IMR-90 (cell line): ENCODE data around the gene SBSN. TPM values are rescaled to one million over a fixed set of nuclear protein-coding genes. Genes with fewer than 3 reads are reported as not detected.

Source experiments
- ATAC-seq: fragments of 200-7000 bp; cut with Tn5 transposase; 2 replicates; pipeline ENCODE4 v1.9.1; 2020; ENCODE audit warnings: low read depth, mild to moderate bottlenecking, moderate library complexity
- BruUV-seq: library from RNA; stranded (reverse); fragments of 400-500 nt; replicated peaks from 2 replicates; lab custom pipeline; 2021; lab: Mats Ljungman, UMichigan
- CTCF ChIA-PET: fragments of 300-600 bp; formaldehyde crosslinking; extraction: SDS; loops from one replicate; lab custom pipeline; 2021; ENCODE audit warnings: antibody characterized with exemption; lab: Yijun Ruan, JAX
- POLR2A ChIA-PET: fragments of 300-600 bp; sonication (Branson Sonifier 250); formaldehyde crosslinking; loops from one replicate; lab custom pipeline; 2022; ENCODE audit warnings: antibody characterized with exemption; ENCODE audit not compliant: unreplicated experiment; lab: Charles Lee
- DNase-seq: peaks from one replicate; pipeline ENCODE4 v3.0.0; 2013
- H2AFZ ChIP-seq: replicated peaks from 2 replicates; pipeline ENCODE3; 2013; ENCODE audit warnings: low read length, mild to moderate bottlenecking; ENCODE audit not compliant: poor library complexity
- H2AK5ac ChIP-seq: 2 replicates; pipeline ENCODE4 v1.6.1; 2013; ENCODE audit warnings: low read depth, low read length, inconsistent platforms
- H2AK9ac ChIP-seq: replicated peaks from 2 replicates; pipeline ENCODE3; 2013; ENCODE audit warnings: mild to moderate bottlenecking, low read depth, low read length, moderate library complexity; ENCODE audit not compliant: poor library complexity
- H2BK120ac ChIP-seq: 2 replicates; pipeline ENCODE4 v1.6.1; 2013; ENCODE audit warnings: low read depth, low read length, inconsistent platforms
- H2BK15ac ChIP-seq: 3 replicates; pipeline ENCODE4 v1.6.1; 2013; ENCODE audit warnings: low read depth, low read length, inconsistent platforms
- H2BK20ac ChIP-seq: 2 replicates; pipeline ENCODE4 v1.6.1; 2013; ENCODE audit warnings: low read depth, mild to moderate bottlenecking, inconsistent platforms, low read length, moderate library complexity
- H2BK5ac ChIP-seq: 2 replicates; pipeline ENCODE4 v1.6.1; 2013; ENCODE audit warnings: mild to moderate bottlenecking, low read depth, low read length, inconsistent platforms; ENCODE audit not compliant: poor library complexity, severe bottlenecking
- H3K14ac ChIP-seq: replicated peaks from 2 replicates; pipeline ENCODE4 v1.6.1; 2013; ENCODE audit warnings: low read depth, low read length, inconsistent platforms
- H3K18ac ChIP-seq: 2 replicates; pipeline ENCODE4 v1.6.1; 2013; ENCODE audit warnings: low read depth, low read length, control low read depth
- H3K23ac ChIP-seq: 2 replicates; pipeline ENCODE4 v1.6.1; 2013; ENCODE audit warnings: low read depth, low read length, inconsistent platforms
- H3K27ac ChIP-seq: 2 replicates; pipeline ENCODE4 v1.5.1; 2013; ENCODE audit warnings: mild to moderate bottlenecking, control low read depth, low read length; ENCODE audit not compliant: insufficient read depth
- H3K27me3 ChIP-seq: 2 replicates; pipeline ENCODE4 v1.6.1; 2013; ENCODE audit warnings: low read length; ENCODE audit not compliant: control insufficient read depth, insufficient read depth
- H3K36me3 ChIP-seq: 2 replicates; pipeline ENCODE4 v1.6.1; 2013; ENCODE audit warnings: low read length, mixed read lengths; ENCODE audit not compliant: control insufficient read depth, insufficient read depth
- H3K4ac ChIP-seq: 2 replicates; pipeline ENCODE4 v1.6.1; 2013; ENCODE audit warnings: low read depth, low read length, inconsistent platforms
- H3K4me1 ChIP-seq: 2 replicates; pipeline ENCODE4 v1.6.1; 2013; ENCODE audit warnings: low read length, mixed read lengths; ENCODE audit not compliant: control insufficient read depth, insufficient read depth
- H3K4me2 ChIP-seq: 2 replicates; pipeline ENCODE4 v1.6.1; 2013; ENCODE audit warnings: low read depth, mild to moderate bottlenecking, control low read depth, low read length, moderate library complexity
- H3K4me3 ChIP-seq: 2 replicates; pipeline ENCODE4 v1.5.1; 2013; ENCODE audit warnings: low read depth, mild to moderate bottlenecking, control low read depth, low read length, moderate library complexity; ENCODE audit not compliant: insufficient read depth
- H3K56ac ChIP-seq: 2 replicates; pipeline ENCODE4 v1.6.1; 2013; ENCODE audit warnings: low read length, inconsistent platforms; ENCODE audit not compliant: insufficient read depth; ENCODE audit errors: extremely low read depth
- H3K79me1 ChIP-seq, 2 experiments: 2 replicates each; pipeline ENCODE4 v1.6.1; 2013; ENCODE audit warnings: low read length in 2 of 2, inconsistent platforms in 1 of 2, low read depth in 1 of 2
- H3K9ac ChIP-seq: 2 replicates; pipeline ENCODE4 v1.6.1; 2013; ENCODE audit warnings: low read depth, low read length, control low read depth
- H3K9me1 ChIP-seq: 2 replicates; pipeline ENCODE4 v1.6.1; 2013; ENCODE audit warnings: low read length, inconsistent platforms; ENCODE audit not compliant: insufficient read depth
- H3K9me3 ChIP-seq: 2 replicates; pipeline ENCODE4 v1.6.1; 2013; ENCODE audit warnings: low read length; ENCODE audit not compliant: control insufficient read depth, insufficient read depth
- H4K20me1 ChIP-seq: 2 replicates; pipeline ENCODE4 v1.6.1; 2013; ENCODE audit warnings: low read length, inconsistent platforms; ENCODE audit not compliant: insufficient read depth
- H4K5ac ChIP-seq: 2 replicates; pipeline ENCODE4 v1.6.1; 2013; ENCODE audit warnings: mild to moderate bottlenecking, low read depth, low read length, control low read depth
- H4K8ac ChIP-seq, 2 experiments: 2 replicates each; pipeline ENCODE4 v1.6.1; 2013; ENCODE audit warnings: low read depth in 2 of 2, low read length in 2 of 2, control low read depth in 1 of 2, inconsistent platforms in 1 of 2
- H4K91ac ChIP-seq: 2 replicates; pipeline ENCODE4 v1.6.1; 2013; ENCODE audit warnings: low read depth, low read length, inconsistent platforms; ENCODE audit not compliant: insufficient read depth
- CEBPB ChIP-seq: IDR thresholded peaks from 2 replicates; pipeline ENCODE4 v1.6.1; 2012; ENCODE audit warnings: low read depth, low read length, improper control_type of control experiment
- CHD1 ChIP-seq: IDR thresholded peaks from 2 replicates; pipeline ENCODE4 v1.6.1; 2012; ENCODE audit warnings: low read depth, low read length, improper control_type of control experiment
- FOS ChIP-seq: fragments of 150-350 bp; IDR thresholded peaks from 2 replicates; pipeline ENCODE4 v1.6.1; 2016; ENCODE audit warnings: low read depth, low read length
- MAFK ChIP-seq: IDR thresholded peaks from 2 replicates; pipeline ENCODE4 v1.6.1; 2012; ENCODE audit warnings: low read depth, low read length, improper control_type of control experiment
- MXI1 ChIP-seq: IDR thresholded peaks from 2 replicates; pipeline ENCODE4 v1.6.1; 2012; ENCODE audit warnings: low read depth, mild to moderate bottlenecking, low read length, moderate library complexity, borderline replicate concordance
- NFE2L2 ChIP-seq: fragments of 150-350 bp; IDR thresholded peaks from 2 replicates; pipeline ENCODE4 v1.6.1; 2016; ENCODE audit warnings: low read depth, mild to moderate bottlenecking, low read length
- POLR2A ChIP-seq: IDR thresholded peaks from 2 replicates; pipeline ENCODE4 v1.6.1; 2012; ENCODE audit warnings: mild to moderate bottlenecking, low read depth, low read length
- RAD21 ChIP-seq: IDR thresholded peaks from 2 replicates; pipeline ENCODE4 v1.6.1; 2012; ENCODE audit warnings: low read length, improper control_type of control experiment
- RFX5 ChIP-seq: IDR thresholded peaks from 2 replicates; pipeline ENCODE4 v1.8.0; 2012; ENCODE audit warnings: low read depth, mild to moderate bottlenecking, low read length, moderate library complexity
- SMC3 ChIP-seq: fragments of 150-350 bp; IDR thresholded peaks from 2 replicates; pipeline ENCODE4 v1.6.1; 2016; ENCODE audit warnings: low read depth, mild to moderate bottlenecking, antibody characterized with exemption, low read length, moderate library complexity
- WGBS, 2 experiments: methylation state at CpG; one replicate each; pipeline versions ENCODE4 v1.1.5 to v1.1.7; 2013; ENCODE audit warnings: missing lambda C conversion rate in 2 of 2; ENCODE audit not compliant: insufficient read length in 1 of 2; ENCODE audit errors: extremely low coverage in 2 of 2; 5-methylcytosine and 5-hydroxymethylcytosine counted together
- dilution Hi-C: fragments of 300-500 bp; cut with HindIII; formaldehyde crosslinking; loops from one replicate; pipeline ENCODE4 v1.14.3; 2018; ENCODE audit warnings: low sequenced_read_pairs; ENCODE audit not compliant: unreplicated experiment
- in situ Hi-C: fragments of 300-500 bp; cut with MboI; formaldehyde crosslinking; loops from 3 replicates; pipeline ENCODE4 v1.14.3; 2019; ENCODE audit warnings: low sequenced_read_pairs, inconsistent platforms, mixed read lengths
- intact Hi-C: fragments of 100-400 bp; cut with micrococcal nuclease; formaldehyde crosslinking; loops from 2 replicates; pipeline ENCODE4 v1.10.0; 2022
- polyA plus RNA-seq, 3 experiments: library from polyadenylated mRNA; depleted of rRNA; stranded (reverse); fragments of >200 nt; gene quantifications; 2 replicates each; pipeline ENCODE4 v1.2.3, GENCODE V29; 2012; ENCODE audit warnings: low replicate concordance in 1 of 3
- total RNA-seq: library from RNA; depleted of rRNA; stranded (reverse); fragments of >200 nt; gene quantifications from 2 replicates; pipeline ENCODE4 v1.2.3, GENCODE V29; 2012
- TF ChIP-seq, protein P1 (sequence below): fragments of 150-350 bp; IDR thresholded peaks from 2 replicates; pipeline ENCODE4 v1.6.1; 2016; ENCODE audit warnings: low read depth, mild to moderate bottlenecking, low read length, moderate library complexity, borderline replicate concordance
- TF ChIP-seq, protein P2 (sequence below): fragments of 150-350 bp; IDR thresholded peaks from 2 replicates; pipeline ENCODE4 v1.6.1; 2017; ENCODE audit warnings: mild to moderate bottlenecking, antibody characterized with exemption, low read length, low read depth

The SBSN gene
- total and polyA plus RNA-seq, 2 of the 4 experiments (the other 2 are of a cell fraction): 0.72 to 6.4 TPM

- BruUV-seq: no TSS peak
- no peak overlapping the region for H3K4ac ChIP-seq
- dilution Hi-C loops: no loop called here
- WGBS, 2 experiments: 100% methylated on average over 3 of the region's 15 CpGs; no CpG with 5 or more reads in 1 of the 2 experiments
- no peak overlapping the region for H2AK5ac ChIP-seq
- no peak overlapping the region for H3K18ac ChIP-seq
- ATAC-seq (no peak), DNase-seq (no peak)
- no peak overlapping the region for H3K9ac ChIP-seq
- ChIA-PET CTCF (no interaction called here), POLR2A (no interaction called here)
- H2BK15ac ChIP-seq: no peak overlapping the region
- no peak overlapping the region for H3K4me3 ChIP-seq
- H3K9me3 ChIP-seq: no peaks in the 10 kb centered on the region
- H2BK20ac ChIP-seq: no peak overlapping the region
- H3K56ac ChIP-seq: no peak overlapping the region
- H2AK9ac ChIP-seq: peak overlapping the region; percentile 10
- peaks cover 29 to 45% of the 10 kb centered on the region in 2 experiments for H3K79me1 ChIP-seq
- H3K4me2 ChIP-seq: no peak overlapping the region
- no peak for TF ChIP-seq CEBPB
- TF ChIP-seq FOS: no peak
- TF ChIP-seq, protein P1, sequence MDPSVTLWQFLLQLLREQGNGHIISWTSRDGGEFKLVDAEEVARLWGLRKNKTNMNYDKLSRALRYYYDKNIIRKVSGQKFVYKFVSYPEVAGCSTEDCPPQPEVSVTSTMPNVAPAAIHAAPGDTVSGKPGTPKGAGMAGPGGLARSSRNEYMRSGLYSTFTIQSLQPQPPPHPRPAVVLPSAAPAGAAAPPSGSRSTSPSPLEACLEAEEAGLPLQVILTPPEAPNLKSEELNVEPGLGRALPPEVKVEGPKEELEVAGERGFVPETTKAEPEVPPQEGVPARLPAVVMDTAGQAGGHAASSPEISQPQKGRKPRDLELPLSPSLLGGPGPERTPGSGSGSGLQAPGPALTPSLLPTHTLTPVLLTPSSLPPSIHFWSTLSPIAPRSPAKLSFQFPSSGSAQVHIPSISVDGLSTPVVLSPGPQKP: no peak
- no peak for TF ChIP-seq RAD21
- no peak for TF ChIP-seq MAFK
- TF ChIP-seq RFX5: no peak
- TF ChIP-seq POLR2A: no peak
- no peak for TF ChIP-seq MXI1
- TF ChIP-seq, protein P2, sequence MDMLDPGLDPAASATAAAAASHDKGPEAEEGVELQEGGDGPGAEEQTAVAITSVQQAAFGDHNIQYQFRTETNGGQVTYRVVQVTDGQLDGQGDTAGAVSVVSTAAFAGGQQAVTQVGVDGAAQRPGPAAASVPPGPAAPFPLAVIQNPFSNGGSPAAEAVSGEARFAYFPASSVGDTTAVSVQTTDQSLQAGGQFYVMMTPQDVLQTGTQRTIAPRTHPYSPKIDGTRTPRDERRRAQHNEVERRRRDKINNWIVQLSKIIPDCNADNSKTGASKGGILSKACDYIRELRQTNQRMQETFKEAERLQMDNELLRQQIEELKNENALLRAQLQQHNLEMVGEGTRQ: no peak
- no peak for TF ChIP-seq SMC3
- TF ChIP-seq CHD1: no peak
- TF ChIP-seq NFE2L2: no peak
- H4K20me1 ChIP-seq: no peaks in the 10 kb centered on the region
- intact Hi-C loops: loop anchor here (2.0 kb wide), 1 partner anchor 33 kb away; no protein-coding TSS in a partner anchor
- H3K14ac ChIP-seq: no peak overlapping the region
- H3K23ac ChIP-seq: no peak overlapping the region
- H3K27me3 ChIP-seq: no peaks in the 10 kb centered on the region
- peaks cover 4% of the 10 kb centered on the region; the same call in 1 of the 2 replicates for H3K36me3 ChIP-seq
- peaks cover 9% of the 10 kb centered on the region; the same call in 1 of the 2 replicates for H3K9me1 ChIP-seq
- no peak overlapping the region for H4K91ac ChIP-seq
- H3K4me1 ChIP-seq: peaks cover 8% of the 10 kb centered on the region
- H3K27ac ChIP-seq: no peak overlapping the region
- in situ Hi-C loops: no loop called here
- no peak overlapping the region for H2BK120ac ChIP-seq
- no peak overlapping the region for H4K5ac ChIP-seq
- no peak overlapping the region for H4K8ac ChIP-seq
- no peak overlapping the region for H2AFZ ChIP-seq
- no peak overlapping the region for H2BK5ac ChIP-seq
Measured at GRCh38 chr19:35543280-35544109, 15.4 kb upstream of the SBSN start.
